H1 (cell line): Measurements from ENCODE around the gene KRTAP10-3.

Source experiments
- CBX8 ChIP-seq: fragments of 300-800, 300-1000 bp; sonication (generic); IDR thresholded peaks from 2 replicates; pipeline ENCODE4 v1.7.1; 2016; ENCODE audit warnings: low read depth, low read length, borderline replicate concordance
- EGR1 ChIP-seq: IDR thresholded peaks from 2 replicates; pipeline ENCODE4 v1.6.1; 2011; ENCODE audit warnings: low read depth, low read length, borderline replicate concordance
- EZH2 ChIP-seq: fragments of 200-600 bp; sonication (generic); IDR thresholded peaks from 2 replicates; pipeline ENCODE4 v1.7.1; 2012; ENCODE audit warnings: low read depth, mild to moderate bottlenecking, moderate library complexity, low read length, inconsistent platforms; ENCODE audit not compliant: severe bottlenecking
- GABPA ChIP-seq: IDR thresholded peaks from 2 replicates; pipeline ENCODE4 v1.6.1; 2011; ENCODE audit warnings: mild to moderate bottlenecking, low read length, moderate library complexity, borderline replicate concordance; ENCODE audit not compliant: insufficient read depth
- POLR2A ChIP-seq, 2 experiments: IDR thresholded peaks; 1 replicate in 1 of 2; 2 replicates in 1 of 2; pipeline ENCODE4 v1.6.1; 2011; ENCODE audit warnings: low read depth in 2 of 2, low read length in 2 of 2, mild to moderate bottlenecking in 2 of 2; ENCODE audit errors: control extremely low read depth in 1 of 2
- RXRA ChIP-seq: IDR thresholded peaks from 2 replicates; pipeline ENCODE4 v1.6.1; 2011; ENCODE audit warnings: low read depth, mild to moderate bottlenecking, low read length, moderate library complexity; ENCODE audit not compliant: insufficient read depth
- TF ChIP-seq, protein P1 (sequence below), 3 experiments: IDR thresholded peaks; 1 replicate in 2 of 3; 2 replicates in 1 of 3; pipeline versions ENCODE4 v1.5.1 to v1.6.1; 2011; ENCODE audit warnings: low read length in 3 of 3, mild to moderate bottlenecking in 3 of 3, inconsistent platforms in 2 of 3, low read depth in 1 of 3, moderate library complexity in 1 of 3; ENCODE audit not compliant: insufficient read depth in 1 of 3; ENCODE audit errors: control extremely low read depth in 1 of 3
- TF ChIP-seq, protein P2 (sequence below): IDR thresholded peaks from 2 replicates; pipeline ENCODE4 v1.6.1; 2012; ENCODE audit warnings: inconsistent platforms
- TF ChIP-seq, protein P3 (sequence below): IDR thresholded peaks from 2 replicates; pipeline ENCODE4 v1.6.1; 2012; ENCODE audit warnings: inconsistent platforms
- TF ChIP-seq, protein P4 (sequence below): IDR thresholded peaks from 2 replicates; pipeline ENCODE4 v1.6.1; 2012; ENCODE audit warnings: low read length, inconsistent platforms
- TF ChIP-seq, protein P5 (sequence below): IDR thresholded peaks from 2 replicates; pipeline ENCODE4 v1.6.1; 2011; ENCODE audit warnings: low read length, improper control_type of control experiment

DNA sequence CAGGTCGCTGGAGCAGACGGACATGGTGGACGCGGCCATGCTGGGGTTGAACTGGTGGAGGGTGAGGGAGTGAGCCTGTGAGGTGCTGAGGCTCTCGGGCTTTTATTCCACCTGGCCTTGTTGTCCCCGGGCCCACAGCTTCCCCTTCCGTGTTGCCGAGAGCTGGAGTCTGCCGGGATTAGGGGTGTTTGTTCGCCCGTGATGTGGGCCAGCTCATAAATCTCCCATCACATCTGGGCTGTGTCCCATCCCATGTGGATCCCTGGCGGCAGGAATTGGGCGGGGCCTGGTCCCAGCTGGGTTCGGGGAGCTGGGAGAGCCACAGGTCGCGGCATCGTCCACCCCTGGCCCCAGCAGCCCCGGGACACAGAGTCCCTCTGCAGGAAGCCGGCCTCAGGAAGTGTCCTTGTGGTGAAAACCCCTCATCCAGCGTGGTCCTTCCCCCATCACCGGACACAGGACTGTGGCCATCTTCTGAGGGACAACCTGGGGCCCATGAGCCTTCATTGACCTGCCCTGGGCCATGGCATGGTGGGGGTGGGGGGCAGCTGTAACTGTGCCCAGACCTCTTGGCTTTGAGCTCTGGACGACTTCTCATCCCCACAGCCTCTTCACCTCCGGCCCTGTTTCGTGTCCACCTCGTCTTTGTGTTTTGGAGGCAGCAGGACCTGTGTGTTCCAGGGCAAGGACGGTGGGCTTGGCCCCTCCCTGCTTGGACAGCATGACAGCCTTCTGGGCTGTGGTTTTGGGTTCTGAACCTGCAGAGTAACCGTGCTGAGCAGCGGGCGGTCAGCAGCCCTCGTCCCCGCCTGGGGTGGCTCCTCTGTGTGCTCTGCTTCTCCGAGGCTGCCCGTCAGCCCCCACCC is 34.1 kb upstream of the KRTAP10-3 start, which contains the start of gene KRTAP10-6:
- TF ChIP-seq EGR1 = no peak
- TF ChIP-seq, protein P1, sequence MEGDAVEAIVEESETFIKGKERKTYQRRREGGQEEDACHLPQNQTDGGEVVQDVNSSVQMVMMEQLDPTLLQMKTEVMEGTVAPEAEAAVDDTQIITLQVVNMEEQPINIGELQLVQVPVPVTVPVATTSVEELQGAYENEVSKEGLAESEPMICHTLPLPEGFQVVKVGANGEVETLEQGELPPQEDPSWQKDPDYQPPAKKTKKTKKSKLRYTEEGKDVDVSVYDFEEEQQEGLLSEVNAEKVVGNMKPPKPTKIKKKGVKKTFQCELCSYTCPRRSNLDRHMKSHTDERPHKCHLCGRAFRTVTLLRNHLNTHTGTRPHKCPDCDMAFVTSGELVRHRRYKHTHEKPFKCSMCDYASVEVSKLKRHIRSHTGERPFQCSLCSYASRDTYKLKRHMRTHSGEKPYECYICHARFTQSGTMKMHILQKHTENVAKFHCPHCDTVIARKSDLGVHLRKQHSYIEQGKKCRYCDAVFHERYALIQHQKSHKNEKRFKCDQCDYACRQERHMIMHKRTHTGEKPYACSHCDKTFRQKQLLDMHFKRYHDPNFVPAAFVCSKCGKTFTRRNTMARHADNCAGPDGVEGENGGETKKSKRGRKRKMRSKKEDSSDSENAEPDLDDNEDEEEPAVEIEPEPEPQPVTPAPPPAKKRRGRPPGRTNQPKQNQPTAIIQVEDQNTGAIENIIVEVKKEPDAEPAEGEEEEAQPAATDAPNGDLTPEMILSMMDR (IDR thresholded peaks at IDR 0.05; ENCODE audit: control extremely low read depth in 1 of 3, insufficient read depth in 1 of 3, low read depth in 1 of 3, low read length in 3 of 3) = no peak
- TF ChIP-seq POLR2A (IDR thresholded peaks at IDR 0.05; ENCODE audit: control extremely low read depth in 1 of 2, low read depth in 2 of 2, low read length in 2 of 2) = no peak
- TF ChIP-seq, protein P2, sequence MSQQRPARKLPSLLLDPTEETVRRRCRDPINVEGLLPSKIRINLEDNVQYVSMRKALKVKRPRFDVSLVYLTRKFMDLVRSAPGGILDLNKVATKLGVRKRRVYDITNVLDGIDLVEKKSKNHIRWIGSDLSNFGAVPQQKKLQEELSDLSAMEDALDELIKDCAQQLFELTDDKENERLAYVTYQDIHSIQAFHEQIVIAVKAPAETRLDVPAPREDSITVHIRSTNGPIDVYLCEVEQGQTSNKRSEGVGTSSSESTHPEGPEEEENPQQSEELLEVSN = no peak
- no peak for TF ChIP-seq GABPA
- TF ChIP-seq, protein P3, sequence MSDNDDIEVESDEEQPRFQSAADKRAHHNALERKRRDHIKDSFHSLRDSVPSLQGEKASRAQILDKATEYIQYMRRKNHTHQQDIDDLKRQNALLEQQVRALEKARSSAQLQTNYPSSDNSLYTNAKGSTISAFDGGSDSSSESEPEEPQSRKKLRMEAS = no peak
- TF ChIP-seq EZH2 = no peak
- TF ChIP-seq, protein P4, sequence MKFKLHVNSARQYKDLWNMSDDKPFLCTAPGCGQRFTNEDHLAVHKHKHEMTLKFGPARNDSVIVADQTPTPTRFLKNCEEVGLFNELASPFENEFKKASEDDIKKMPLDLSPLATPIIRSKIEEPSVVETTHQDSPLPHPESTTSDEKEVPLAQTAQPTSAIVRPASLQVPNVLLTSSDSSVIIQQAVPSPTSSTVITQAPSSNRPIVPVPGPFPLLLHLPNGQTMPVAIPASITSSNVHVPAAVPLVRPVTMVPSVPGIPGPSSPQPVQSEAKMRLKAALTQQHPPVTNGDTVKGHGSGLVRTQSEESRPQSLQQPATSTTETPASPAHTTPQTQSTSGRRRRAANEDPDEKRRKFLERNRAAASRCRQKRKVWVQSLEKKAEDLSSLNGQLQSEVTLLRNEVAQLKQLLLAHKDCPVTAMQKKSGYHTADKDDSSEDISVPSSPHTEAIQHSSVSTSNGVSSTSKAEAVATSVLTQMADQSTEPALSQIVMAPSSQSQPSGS = no peak
- TF ChIP-seq CBX8 = no peak
- TF ChIP-seq RXRA = no peak
- TF ChIP-seq, protein P5, sequence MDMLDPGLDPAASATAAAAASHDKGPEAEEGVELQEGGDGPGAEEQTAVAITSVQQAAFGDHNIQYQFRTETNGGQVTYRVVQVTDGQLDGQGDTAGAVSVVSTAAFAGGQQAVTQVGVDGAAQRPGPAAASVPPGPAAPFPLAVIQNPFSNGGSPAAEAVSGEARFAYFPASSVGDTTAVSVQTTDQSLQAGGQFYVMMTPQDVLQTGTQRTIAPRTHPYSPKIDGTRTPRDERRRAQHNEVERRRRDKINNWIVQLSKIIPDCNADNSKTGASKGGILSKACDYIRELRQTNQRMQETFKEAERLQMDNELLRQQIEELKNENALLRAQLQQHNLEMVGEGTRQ = no peak
